Measurements from ENCODE around the gene ARL6IP1. TPM values are rescaled to one million over a fixed set of nuclear protein-coding genes. Genes with fewer than 3 reads are reported as not detected.

Gene ARL6IP1
- total RNA-seq (ENCODE audit: low replicate concordance) = 202 and 240 TPM in 2 replicates

- DNase-seq (ENCODE audit: low read depth) = peak; percentile 99
- TF ChIP-seq CTCF (IDR thresholded peaks at IDR 0.05; ENCODE audit: insufficient read depth, low read length) = peak; percentile 79
- peak within 1 kb of the TSS; percentile 86 for H3K4me3 ChIP-seq (ENCODE audit: low read depth, low read length)
Observed at GRCh38 chr16:18801145-18801972, at the start of gene ARL6IP1. Gene ARL6IP1, minus strand, starts transcription at chr16:18801549. Its CDS starts 83 bp downstream, at chr16:18801466.

GRCh38 chr16:18846416-18846815, 45.1 kb upstream of the ARL6IP1 start:
- TF ChIP-seq CTCF (IDR thresholded peaks at IDR 0.05; ENCODE audit: insufficient read depth, low read length) = no peak
- DNase-seq (ENCODE audit: low read depth) = no peak
- no peak overlapping the region for H3K4me3 ChIP-seq (ENCODE audit: low read depth, low read length)

- no peak overlapping the region for H3K4me3 ChIP-seq (ENCODE audit: low read depth, low read length)
- no peak for DNase-seq (ENCODE audit: low read depth)
- no peak for TF ChIP-seq CTCF (IDR thresholded peaks at IDR 0.05; ENCODE audit: insufficient read depth, low read length)
Observed at GRCh38 chr16:18842565-18842964, 41.2 kb upstream of the ARL6IP1 start.

- no peak for TF ChIP-seq CTCF (IDR thresholded peaks at IDR 0.05; ENCODE audit: insufficient read depth, low read length)
- no peak for DNase-seq (ENCODE audit: low read depth)
- H3K4me3 ChIP-seq (ENCODE audit: low read depth, low read length) = no peak overlapping the region
Observed at GRCh38 chr16:18841833-18842525, 40.6 kb upstream of the ARL6IP1 start.

GRCh38 chr16:18839555-18839954, 38.2 kb upstream of the ARL6IP1 start:
- DNase-seq (ENCODE audit: low read depth) = no peak
- H3K4me3 ChIP-seq (ENCODE audit: low read depth, low read length) = no peak overlapping the region
- no peak for TF ChIP-seq CTCF (IDR thresholded peaks at IDR 0.05; ENCODE audit: insufficient read depth, low read length)

- no peak for DNase-seq (ENCODE audit: low read depth)
- no peak for TF ChIP-seq CTCF (IDR thresholded peaks at IDR 0.05; ENCODE audit: insufficient read depth, low read length)
- no peak overlapping the region for H3K4me3 ChIP-seq (ENCODE audit: low read depth, low read length)
Observed at GRCh38 chr16:18836702-18837101, 35.4 kb upstream of the ARL6IP1 start.
